Effector memory CD8-positive, alpha-beta T cell (primary cell): ENCODE results near the gene WDFY3.

Experiments
- ATAC-seq: fragments of 150-1000 bp; cut with Tn5 transposase; replicated peaks from 2 replicates; pipeline ENCODE4 v1.10.0; 2021; ENCODE audit warnings: mild to moderate bottlenecking, moderate library complexity
- DNase-seq, 3 experiments: peaks; one replicate each; pipeline ENCODE4 v3.0.0; 2021
- H3K27ac Mint-ChIP-seq, 2 donors: one replicate each; pipeline ENCODE4 v1.8.0; 2022; ENCODE audit warnings: mild to moderate bottlenecking in 2 of 2, mixed read lengths in 2 of 2, moderate library complexity in 2 of 2
- H3K27me3 Mint-ChIP-seq, 2 donors: one replicate each; pipeline ENCODE4 v1.8.0; 2022; ENCODE audit warnings: mixed read lengths in 2 of 2
- H3K36me3 Mint-ChIP-seq: one replicate; pipeline ENCODE4 v1.8.0; 2022; ENCODE audit warnings: mild to moderate bottlenecking, moderate library complexity, mixed read lengths; ENCODE audit not compliant: insufficient read depth
- H3K4me1 Mint-ChIP-seq, 2 donors: one replicate each; pipeline ENCODE4 v1.8.0; 2022; ENCODE audit warnings: low read depth in 2 of 2, mixed read lengths in 2 of 2
- H3K4me3 Mint-ChIP-seq, 2 donors: one replicate each; pipeline ENCODE4 v1.8.0; 2022; ENCODE audit warnings: mild to moderate bottlenecking in 2 of 2, mixed read lengths in 2 of 2, moderate library complexity in 2 of 2
- H3K9me3 Mint-ChIP-seq, 2 donors: one replicate each; pipeline ENCODE4 v1.8.0; 2022; ENCODE audit warnings: mixed read lengths in 2 of 2

WDFY3 gene

DNA sequence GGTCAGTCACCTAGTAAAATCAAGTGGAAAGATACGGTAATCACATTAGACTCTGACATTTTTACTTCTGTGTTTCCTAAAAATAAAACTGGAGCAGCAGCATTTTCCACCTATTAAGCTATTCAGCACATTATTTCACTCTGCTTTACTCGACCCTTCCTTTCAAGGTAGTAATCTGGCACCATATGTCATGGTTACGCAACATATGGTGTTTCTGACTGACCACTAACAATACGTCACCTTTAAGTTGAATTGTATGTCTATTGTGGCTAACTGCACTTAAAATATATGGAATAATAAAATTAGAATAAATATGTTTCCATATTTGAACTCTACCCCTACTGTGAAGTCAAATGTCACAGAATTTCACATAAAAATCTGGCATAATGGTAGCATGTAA is 214.8 kb downstream of the WDFY3 start:
- H3K27me3 Mint-ChIP-seq: no peaks in the 10 kb centered on the region
- peaks cover 0 to 2% of the 10 kb centered on the region in 2 donors for H3K9me3 Mint-ChIP-seq
- DNase-seq (no peak), ATAC-seq (no peak)
- no peak overlapping the region for H3K4me3 Mint-ChIP-seq
- H3K4me1 Mint-ChIP-seq: no peaks in the 10 kb centered on the region
- no peak overlapping the region for H3K27ac Mint-ChIP-seq
- H3K36me3 Mint-ChIP-seq: no peaks in the 10 kb centered on the region

DNA sequence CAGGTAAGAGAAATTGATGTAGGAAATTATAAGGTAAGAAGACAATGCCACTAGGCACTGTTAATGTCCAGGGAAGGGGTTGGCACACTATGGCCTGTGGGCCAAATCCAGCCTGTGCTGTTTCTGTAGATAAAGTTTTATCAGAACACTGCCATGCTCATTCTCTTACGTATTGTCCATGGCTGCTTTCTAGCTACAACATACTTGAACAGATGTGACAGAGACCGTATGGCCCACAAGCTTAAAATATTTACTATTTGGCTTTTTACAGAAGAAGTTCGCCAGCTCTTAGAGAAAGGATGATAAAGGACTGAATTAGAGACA is 215.6 kb downstream of the WDFY3 start:
- ATAC-seq (no peak), DNase-seq (no peak)
- Mint-ChIP-seq H3K4me1 (no peaks in the 10 kb centered on the region), H3K4me3 (no peak overlapping the region), H3K9me3 (peaks cover 0 to 3% of the 10 kb centered on the region in 2 donors), H3K27me3 (no peaks in the 10 kb centered on the region), H3K27ac (no peak overlapping the region), H3K36me3 (no peaks in the 10 kb centered on the region)

DNA sequence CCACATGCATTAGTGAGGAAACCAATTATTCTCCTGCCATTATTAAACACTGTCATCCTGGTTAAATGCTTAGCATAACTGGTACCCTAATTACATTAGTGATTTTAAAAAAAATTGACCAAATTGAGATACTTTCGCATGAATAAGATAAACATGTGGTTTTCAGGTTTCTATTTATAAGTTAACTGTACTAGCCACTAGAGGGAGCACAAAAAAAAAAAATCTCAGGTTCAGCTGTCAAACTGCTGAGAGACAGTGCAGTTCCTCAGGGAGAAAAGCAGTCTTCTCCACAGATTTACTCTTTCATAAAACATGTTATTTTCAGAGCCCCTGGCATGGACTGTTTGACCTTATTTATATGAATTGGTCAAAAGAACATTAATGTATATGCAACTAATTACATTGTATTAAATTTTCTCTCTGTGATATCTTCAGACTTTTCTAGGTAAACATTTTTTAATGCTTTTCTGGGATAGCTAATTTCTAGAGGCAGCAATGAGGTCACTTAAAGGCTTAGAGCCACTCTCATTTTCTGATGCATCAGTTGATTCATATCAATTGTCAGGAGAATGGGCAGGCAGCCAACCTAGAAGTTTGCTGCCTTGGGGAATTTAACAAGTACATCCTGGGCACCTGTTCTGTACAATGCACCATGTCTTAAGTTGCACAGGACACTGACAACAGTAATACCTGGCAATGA is 216.1 kb downstream of the WDFY3 start:
- Mint-ChIP-seq H3K9me3 (peaks cover 0 to 3% of the 10 kb centered on the region in 2 donors), H3K27ac (no peak overlapping the region), H3K36me3 (no peaks in the 10 kb centered on the region), H3K27me3 (no peaks in the 10 kb centered on the region), H3K4me1 (no peaks in the 10 kb centered on the region), H3K4me3 (no peak overlapping the region)
- no peak for DNase-seq
- ATAC-seq: no peak

DNA sequence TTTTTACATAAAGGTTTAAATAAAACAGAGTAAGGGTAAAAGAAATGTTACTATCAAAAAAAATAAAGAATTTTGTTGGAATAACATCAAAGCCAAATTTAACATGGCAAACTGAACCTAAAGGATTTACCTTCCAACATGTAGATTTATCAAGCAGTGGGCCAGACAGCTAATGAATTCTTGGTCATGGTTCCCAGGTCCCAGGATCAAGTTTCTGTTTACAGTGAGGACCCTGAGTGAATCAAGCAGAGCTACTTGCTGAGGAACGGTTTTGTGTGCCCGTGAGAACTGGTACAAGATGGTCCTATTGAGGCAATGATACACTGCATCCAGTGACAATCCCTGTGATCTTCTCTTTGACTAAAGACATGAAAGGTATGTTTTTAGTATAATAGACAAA is 226.4 kb downstream of the WDFY3 start:
- no peaks in the 10 kb centered on the region for H3K9me3 Mint-ChIP-seq
- no peaks in the 10 kb centered on the region for H3K36me3 Mint-ChIP-seq
- no peaks in the 10 kb centered on the region for H3K27me3 Mint-ChIP-seq
- no peak overlapping the region for H3K4me3 Mint-ChIP-seq
- H3K4me1 Mint-ChIP-seq: no peaks in the 10 kb centered on the region
- H3K27ac Mint-ChIP-seq: no peak overlapping the region
- ATAC-seq (no peak), DNase-seq (no peak)

DNA sequence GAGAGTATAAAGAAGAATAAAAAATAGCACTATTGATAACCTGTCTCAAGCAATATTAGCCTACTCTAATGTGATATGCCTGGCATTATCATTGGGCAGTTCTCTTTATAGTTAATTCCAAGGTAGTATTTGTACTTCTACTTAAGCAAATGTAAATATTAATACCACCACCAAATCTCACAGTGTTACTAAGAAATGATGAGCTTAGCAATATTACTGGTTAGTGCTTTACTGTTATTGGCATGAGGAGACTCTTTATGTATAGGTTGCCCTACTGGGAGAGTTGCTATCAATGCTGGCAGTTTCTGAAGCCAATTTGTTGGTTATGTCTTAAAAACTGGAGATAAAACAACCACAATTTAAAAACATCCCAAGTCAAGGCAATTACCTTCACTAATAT is 227.9 kb downstream of the WDFY3 start:
- DNase-seq: no peak
- H3K9me3 Mint-ChIP-seq: no peaks in the 10 kb centered on the region
- H3K4me3 Mint-ChIP-seq: no peak overlapping the region
- H3K27ac Mint-ChIP-seq: no peak overlapping the region
- no peaks in the 10 kb centered on the region for H3K4me1 Mint-ChIP-seq
- no peaks in the 10 kb centered on the region for H3K36me3 Mint-ChIP-seq
- no peaks in the 10 kb centered on the region for H3K27me3 Mint-ChIP-seq
- no peak for ATAC-seq

DNA sequence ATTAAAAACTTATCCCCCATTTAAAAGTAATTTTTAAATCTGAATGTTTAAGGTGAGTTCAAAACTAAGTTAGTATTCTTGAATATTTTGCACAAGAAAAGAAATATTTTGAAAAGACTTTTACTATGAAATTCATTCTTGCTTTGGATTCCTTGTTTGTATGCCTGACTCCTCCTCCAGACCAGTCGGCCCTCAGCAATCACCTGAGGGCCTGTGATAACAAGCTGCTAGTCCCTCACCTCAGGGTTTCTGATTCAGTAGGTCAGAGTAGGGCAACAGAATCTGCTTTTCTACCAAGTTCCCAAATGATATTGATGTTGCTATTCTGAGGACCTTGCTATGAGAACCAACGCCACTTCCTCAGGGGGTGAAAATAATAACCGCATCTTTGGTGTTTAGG is 228.8 kb downstream of the WDFY3 start:
- no peak overlapping the region for H3K4me3 Mint-ChIP-seq

DNA sequence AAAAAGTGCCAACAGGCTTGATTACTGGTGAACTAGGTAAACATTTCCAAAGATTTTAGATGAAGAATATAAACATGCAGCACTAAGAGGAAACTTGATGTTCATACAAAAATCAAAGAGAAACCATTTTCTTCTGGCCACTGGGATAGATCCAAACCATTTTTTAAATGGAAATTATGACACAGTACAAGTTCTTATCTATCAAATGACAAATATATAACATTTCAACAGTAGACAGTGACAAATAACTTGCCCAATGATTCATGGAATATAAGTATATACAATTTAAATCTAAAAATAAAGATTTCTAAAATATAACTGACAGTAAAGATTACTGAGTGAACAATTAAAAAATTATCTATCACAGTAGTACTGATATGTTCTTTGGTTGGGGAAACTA is 232.5 kb downstream of the WDFY3 start:
- no peaks in the 10 kb centered on the region for H3K27me3 Mint-ChIP-seq
- no peak for ATAC-seq
- H3K9me3 Mint-ChIP-seq: no peaks in the 10 kb centered on the region
- no peaks in the 10 kb centered on the region for H3K4me1 Mint-ChIP-seq
- no peak for DNase-seq
- no peaks in the 10 kb centered on the region for H3K36me3 Mint-ChIP-seq
- no peak overlapping the region for H3K27ac Mint-ChIP-seq
- H3K4me3 Mint-ChIP-seq: no peak overlapping the region

More for the DNA sequence above, 228.8 kb downstream of the WDFY3 start:
- Mint-ChIP-seq H3K27ac (no peak overlapping the region), H3K27me3 (no peaks in the 10 kb centered on the region), H3K9me3 (no peaks in the 10 kb centered on the region), H3K4me1 (no peaks in the 10 kb centered on the region), H3K36me3 (no peaks in the 10 kb centered on the region)
- no peak for ATAC-seq
- DNase-seq: no peak

DNA sequence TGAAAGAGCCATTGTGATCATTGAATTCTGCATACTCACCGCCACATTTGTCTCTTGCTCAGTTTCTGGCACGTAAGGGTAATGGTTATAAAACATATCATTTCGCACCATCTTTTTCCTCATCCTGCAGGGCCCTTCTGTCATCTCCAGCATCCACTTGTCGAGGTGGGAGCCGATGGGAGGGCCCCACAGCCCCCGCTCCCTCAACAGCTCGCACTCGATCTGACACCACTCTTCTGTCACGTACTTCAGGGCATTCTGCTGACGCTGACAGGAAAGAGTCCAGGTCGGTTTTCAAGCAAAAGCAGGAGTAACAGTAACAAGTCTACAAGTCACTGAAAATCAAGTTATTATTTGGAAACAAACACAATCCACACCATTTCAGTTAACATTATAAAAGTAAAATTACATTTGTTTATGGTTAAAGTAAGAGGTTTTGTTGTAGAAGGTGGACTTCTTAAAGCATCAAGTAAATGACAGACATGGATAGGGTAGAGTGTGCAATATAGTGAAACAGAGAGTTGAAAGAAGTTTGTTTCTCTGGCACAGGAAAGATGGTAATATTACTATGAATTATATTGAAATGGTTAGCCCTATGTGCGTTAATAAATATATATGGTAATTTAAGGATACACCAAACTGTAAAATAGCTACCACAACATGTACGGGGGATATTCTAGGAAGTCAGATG is 233.0 kb downstream of the WDFY3 start:
- Mint-ChIP-seq H3K27ac (no peak overlapping the region), H3K9me3 (no peaks in the 10 kb centered on the region), H3K27me3 (no peaks in the 10 kb centered on the region), H3K36me3 (no peaks in the 10 kb centered on the region), H3K4me3 (no peak overlapping the region), H3K4me1 (no peaks in the 10 kb centered on the region)
- DNase-seq: no peak
- no peak for ATAC-seq

DNA sequence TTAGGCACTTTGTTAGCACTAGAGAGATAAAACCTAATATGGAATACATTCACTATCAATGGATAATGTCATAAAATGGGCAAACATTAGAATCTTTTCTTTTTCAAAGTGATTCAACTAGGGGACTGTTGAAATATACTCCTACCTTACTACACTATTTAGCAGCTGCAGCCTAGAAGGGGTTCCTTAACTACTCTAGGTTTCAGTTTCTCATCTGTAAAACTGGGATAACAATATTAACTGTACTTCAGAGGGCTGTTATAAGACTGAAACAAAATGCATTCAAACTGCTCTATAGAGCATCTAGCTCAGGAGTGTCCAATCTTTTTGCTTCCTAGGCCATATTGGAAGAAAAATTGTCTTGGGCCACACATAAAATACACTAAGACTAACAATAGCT is 236.1 kb downstream of the WDFY3 start:
- H3K27ac Mint-ChIP-seq: no peak overlapping the region
- H3K9me3 Mint-ChIP-seq: peaks cover 0 to 2% of the 10 kb centered on the region in 2 donors
- H3K4me1 Mint-ChIP-seq: no peaks in the 10 kb centered on the region
- no peaks in the 10 kb centered on the region for H3K27me3 Mint-ChIP-seq
- H3K36me3 Mint-ChIP-seq: no peaks in the 10 kb centered on the region
- H3K4me3 Mint-ChIP-seq: no peak overlapping the region
- DNase-seq: no peak
- no peak for ATAC-seq

DNA sequence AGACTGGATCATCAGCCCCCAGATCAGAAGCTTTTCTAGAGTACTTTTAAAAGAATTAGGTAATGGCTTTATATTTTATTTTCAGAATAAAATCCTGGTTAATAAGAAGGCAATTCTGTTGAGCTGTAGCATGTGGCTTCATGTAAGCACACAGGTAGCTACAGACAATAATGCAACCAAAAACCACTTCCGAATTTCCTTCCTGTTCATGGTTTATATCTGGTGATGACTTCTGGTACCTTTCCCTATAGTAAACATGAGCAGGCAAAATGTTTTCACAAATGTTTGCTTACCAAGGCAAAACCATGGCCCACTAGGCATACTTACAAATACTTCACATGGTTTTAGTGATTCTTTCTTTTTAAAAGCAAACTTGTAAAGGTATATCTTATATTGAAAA is 239.0 kb downstream of the WDFY3 start:
- ATAC-seq: no peak
- H3K4me1 Mint-ChIP-seq: no peaks in the 10 kb centered on the region
- no peaks in the 10 kb centered on the region for H3K27me3 Mint-ChIP-seq
- H3K36me3 Mint-ChIP-seq: no peaks in the 10 kb centered on the region
- DNase-seq: no peak
- no peak overlapping the region for H3K4me3 Mint-ChIP-seq
- no peak overlapping the region for H3K27ac Mint-ChIP-seq
- peaks cover 0 to 2% of the 10 kb centered on the region in 2 donors for H3K9me3 Mint-ChIP-seq

DNA sequence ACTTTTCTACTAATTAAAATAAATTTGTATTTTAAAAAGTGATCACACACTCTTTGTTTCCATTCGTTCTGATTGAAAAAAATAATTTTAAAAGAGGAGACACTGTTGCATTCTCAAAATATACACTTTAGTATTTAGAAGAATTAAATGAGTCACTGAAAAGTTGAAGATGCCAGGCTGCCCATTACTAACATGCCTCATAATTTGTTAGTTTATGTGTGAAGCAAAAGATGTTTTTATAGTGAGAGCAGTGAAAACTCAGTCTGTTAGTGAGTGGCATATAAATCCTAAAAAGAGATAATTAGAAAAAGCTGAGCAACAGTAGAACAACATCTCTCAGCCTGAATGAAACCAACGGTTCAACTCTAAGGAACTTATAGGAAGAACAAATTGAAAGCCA is 240.1 kb downstream of the WDFY3 start:
- Mint-ChIP-seq H3K27ac (no peak overlapping the region), H3K36me3 (no peaks in the 10 kb centered on the region), H3K9me3 (peaks cover 0 to 2% of the 10 kb centered on the region in 2 donors), H3K4me3 (no peak overlapping the region), H3K27me3 (no peaks in the 10 kb centered on the region), H3K4me1 (no peaks in the 10 kb centered on the region)
- DNase-seq (no peak), ATAC-seq (no peak)

DNA sequence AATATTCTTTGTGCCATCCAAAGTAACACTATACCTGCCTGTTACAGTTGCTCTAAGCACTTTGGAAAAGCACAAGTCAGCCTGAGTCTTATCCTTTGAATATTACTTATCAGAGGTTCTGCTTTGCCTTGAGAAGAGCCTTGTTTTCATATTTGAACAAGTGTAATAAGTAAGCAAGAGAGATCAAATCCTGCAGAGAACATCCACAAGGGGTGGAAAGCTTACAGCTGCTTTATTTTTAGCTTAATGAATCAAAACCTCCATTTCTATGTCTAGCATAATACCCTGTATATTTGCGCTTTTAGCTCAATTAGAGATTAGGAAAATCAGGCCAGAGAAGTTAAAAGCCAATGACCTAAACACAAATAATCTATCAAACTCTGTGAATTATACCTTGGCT is 243.8 kb downstream of the WDFY3 start:
- ATAC-seq: no peak
- Mint-ChIP-seq H3K9me3 (peaks cover 0 to 2% of the 10 kb centered on the region in 2 donors), H3K4me1 (no peaks in the 10 kb centered on the region), H3K4me3 (no peak overlapping the region), H3K36me3 (no peaks in the 10 kb centered on the region), H3K27ac (no peak overlapping the region), H3K27me3 (no peaks in the 10 kb centered on the region)
- DNase-seq: no peak

DNA sequence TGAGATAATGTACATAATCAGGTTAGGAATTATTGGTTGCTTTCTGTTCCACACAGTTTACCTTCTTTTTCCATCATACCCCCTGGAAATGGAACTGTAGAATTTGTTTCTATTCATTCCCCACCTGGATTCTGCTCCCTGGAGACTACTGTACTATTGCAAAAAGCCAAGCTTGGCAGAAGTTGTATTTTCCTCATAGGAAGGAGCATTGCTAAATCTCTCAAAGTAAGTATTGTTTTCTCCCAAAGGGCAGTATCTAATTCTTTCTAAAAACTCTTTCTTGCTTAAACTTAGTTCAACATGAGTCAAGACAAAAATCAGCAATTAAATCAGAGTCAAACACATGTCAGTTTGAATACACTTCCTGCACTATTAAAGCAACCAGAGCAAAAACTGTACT is 247.4 kb downstream of the WDFY3 start:
- H3K4me3 Mint-ChIP-seq: no peak overlapping the region
- peaks cover 0 to 2% of the 10 kb centered on the region in 2 donors for H3K9me3 Mint-ChIP-seq
- ATAC-seq: no peak
- no peak overlapping the region for H3K27ac Mint-ChIP-seq
- DNase-seq: no peak
- no peaks in the 10 kb centered on the region for H3K27me3 Mint-ChIP-seq
- H3K36me3 Mint-ChIP-seq: no peaks in the 10 kb centered on the region
- H3K4me1 Mint-ChIP-seq: no peaks in the 10 kb centered on the region

DNA sequence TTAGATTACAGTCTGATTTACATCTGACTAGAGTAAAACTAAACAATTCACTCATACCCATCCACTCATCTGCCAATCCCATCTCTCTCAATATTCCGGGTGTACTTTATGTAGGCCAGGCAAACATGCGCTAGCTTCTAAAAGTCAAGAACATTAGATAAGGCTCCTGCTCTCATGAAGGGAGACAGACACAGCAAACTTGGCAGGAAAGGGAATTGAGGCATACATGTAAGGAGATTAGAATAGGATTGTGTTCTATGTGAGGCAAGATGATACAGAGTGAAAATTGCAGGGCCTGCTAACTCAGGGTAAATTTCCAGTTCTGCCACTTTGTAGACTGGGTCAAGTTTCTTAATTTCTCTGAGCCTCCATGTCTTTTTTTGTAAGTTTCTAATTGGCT is 247.8 kb downstream of the WDFY3 start:
- Mint-ChIP-seq H3K9me3 (peaks cover 0 to 2% of the 10 kb centered on the region in 2 donors), H3K27ac (no peak overlapping the region), H3K27me3 (no peaks in the 10 kb centered on the region), H3K36me3 (no peaks in the 10 kb centered on the region), H3K4me1 (no peaks in the 10 kb centered on the region), H3K4me3 (no peak overlapping the region)
- no peak for ATAC-seq
- no peak for DNase-seq
